Omental fat pad (tissue), 4 donors: Measurements from ENCODE around the gene SPATA31C2. TPM values are rescaled to one million over a fixed set of nuclear protein-coding genes. Genes with fewer than 3 reads are reported as not detected.
A peak's percentile ranks its signal among the peaks of the same experiment; 100 is the strongest.
"Not testable (repeated sequence)": the region's sequence is repeated elsewhere in the genome, so short reads cannot be mapped to it uniquely, and the experiment has no call there.

ENCODE experiments used
- ATAC-seq: fragments of 150-250 bp; one replicate; pipeline ENCODE4 v1.9.1; 2016; ENCODE audit warnings: mild to moderate bottlenecking, moderate library complexity; ENCODE audit not compliant: low FRiP score
- DNase-seq: peaks from one replicate; pipeline ENCODE4 v3.0.0-alpha.2; 2019; ENCODE audit warnings: low spot score
- total RNA-seq, 4 donors: library from RNA; depleted of rRNA; stranded (reverse); fragments of >200 nt; gene quantifications; one replicate each; pipeline ENCODE4 v1.1.0, GENCODE V29; 2016
- TF ChIP-seq, protein P1 (sequence below), 3 donors: fragments of 450-650 bp; IDR thresholded peaks; one replicate each; pipeline ENCODE4 v1.5.1; 2016 to 2017; ENCODE audit warnings: antibody characterized with exemption in 3 of 3, mild to moderate bottlenecking in 3 of 3, moderate library complexity in 2 of 3

Gene SPATA31C2
- total RNA-seq, 4 donors from 2014 or later = not detected

DNA sequence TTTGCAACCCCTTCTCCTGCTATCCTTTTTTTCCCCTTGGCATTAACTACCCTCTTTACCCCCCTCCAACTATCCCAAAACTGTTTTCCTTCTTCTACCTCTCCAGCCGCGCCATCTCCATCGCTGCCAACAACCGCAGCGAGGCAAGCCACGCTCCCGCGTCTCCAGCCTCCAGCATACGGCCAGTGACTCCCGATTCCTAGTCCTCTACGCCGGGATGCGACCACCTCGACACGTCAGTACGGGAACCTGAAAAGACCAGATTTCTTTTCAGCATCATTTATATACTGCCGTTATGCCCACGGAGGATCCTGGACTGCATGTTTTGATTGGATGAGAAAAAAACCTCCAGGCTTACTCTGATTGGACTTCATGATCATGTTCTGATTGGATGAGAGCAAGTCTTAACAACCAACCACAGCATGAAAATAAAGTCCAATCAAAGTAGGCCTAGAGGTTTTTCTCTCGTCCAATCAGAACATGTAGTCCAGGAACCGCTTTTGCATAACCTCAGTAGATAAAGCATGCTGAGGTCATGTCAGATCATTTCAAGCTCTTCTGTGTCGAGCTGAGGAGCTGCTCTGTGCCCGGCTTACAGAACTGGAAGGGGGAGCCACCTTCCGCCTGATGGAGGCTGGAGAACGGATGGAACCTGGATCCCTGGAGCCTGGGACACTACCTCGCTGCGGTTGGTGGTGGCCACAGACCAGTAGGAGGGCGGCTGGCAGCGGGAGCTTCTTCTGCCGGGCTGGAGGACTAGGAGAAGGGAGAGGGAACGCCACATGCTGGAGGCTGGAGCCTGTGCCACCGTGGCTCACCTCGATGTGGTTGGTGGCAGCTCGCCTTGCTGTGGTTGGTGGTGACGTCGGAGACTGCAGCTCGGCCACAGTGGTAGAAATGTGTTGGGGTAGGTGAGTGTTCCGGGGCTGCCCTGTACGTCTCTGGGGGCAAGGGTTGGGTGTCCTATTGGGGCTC lies 24.8 kb downstream of the SPATA31C2 start:
- not testable (repeated sequence) for DNase-seq, ATAC-seq

DNA sequence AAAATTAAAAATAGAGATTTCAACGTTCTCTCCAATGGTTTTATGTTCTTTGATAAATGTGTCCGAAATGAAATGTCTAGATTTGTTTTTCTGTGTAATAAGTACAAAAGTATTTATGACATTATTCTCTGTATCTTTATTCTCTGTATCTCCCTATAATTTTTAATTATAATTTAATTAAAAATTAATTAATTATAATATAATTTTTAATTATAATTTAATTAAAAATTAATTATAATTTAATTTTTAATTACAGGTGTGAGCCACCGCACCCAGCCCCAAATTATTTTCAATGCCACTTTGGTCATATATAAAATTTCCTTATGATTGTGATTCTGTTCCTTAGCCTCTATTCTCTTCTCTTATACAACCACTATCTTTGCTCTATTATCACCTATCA lies 28.2 kb downstream of the SPATA31C2 start:
- TF ChIP-seq, protein P1, sequence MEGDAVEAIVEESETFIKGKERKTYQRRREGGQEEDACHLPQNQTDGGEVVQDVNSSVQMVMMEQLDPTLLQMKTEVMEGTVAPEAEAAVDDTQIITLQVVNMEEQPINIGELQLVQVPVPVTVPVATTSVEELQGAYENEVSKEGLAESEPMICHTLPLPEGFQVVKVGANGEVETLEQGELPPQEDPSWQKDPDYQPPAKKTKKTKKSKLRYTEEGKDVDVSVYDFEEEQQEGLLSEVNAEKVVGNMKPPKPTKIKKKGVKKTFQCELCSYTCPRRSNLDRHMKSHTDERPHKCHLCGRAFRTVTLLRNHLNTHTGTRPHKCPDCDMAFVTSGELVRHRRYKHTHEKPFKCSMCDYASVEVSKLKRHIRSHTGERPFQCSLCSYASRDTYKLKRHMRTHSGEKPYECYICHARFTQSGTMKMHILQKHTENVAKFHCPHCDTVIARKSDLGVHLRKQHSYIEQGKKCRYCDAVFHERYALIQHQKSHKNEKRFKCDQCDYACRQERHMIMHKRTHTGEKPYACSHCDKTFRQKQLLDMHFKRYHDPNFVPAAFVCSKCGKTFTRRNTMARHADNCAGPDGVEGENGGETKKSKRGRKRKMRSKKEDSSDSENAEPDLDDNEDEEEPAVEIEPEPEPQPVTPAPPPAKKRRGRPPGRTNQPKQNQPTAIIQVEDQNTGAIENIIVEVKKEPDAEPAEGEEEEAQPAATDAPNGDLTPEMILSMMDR (IDR thresholded peaks at IDR 0.05) = no peak
- ATAC-seq = no peak
- DNase-seq = no peak

DNA sequence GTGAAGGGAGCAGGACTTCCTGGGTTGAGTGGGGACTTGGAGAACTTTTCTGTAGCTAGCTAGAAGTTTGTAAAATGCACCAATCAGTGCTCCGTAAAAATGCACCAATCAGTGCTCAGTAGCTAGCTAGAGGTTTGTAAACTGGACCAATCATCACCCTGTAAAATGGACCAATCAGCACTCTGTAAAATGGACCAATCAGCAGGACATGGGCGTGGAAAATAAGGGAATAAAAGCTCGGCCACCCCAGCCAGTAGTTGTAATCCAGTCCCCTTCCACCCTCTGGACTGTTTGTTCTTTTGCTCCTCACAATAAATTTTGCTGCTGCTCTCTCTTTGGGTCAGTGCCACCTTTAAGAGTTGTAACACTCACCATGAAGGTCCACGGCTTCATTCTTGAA lies 29.5 kb downstream of the SPATA31C2 start:
- TF ChIP-seq, protein P1 (IDR thresholded peaks at IDR 0.05) = no peak
- ATAC-seq = no peak
- DNase-seq = no peak

DNA sequence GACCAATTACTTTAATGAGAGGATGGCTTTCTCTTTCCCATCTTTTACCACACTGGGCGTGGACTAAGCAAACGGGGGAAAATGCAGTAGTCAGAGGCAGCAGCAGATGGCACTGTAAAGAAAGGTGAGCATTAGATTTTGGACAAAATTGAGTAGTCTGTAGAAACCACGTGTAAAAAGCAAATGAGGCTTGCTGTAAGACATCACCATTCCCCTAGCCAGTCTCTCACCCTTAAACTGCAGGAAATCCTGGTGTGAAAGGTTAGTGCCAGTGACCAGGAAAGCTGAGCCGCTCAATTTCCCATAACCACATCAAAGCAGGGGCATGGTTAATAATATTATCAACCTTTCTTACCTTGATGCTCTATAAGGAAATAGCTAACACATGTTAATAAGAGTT lies 31.8 kb downstream of the SPATA31C2 start:
- TF ChIP-seq, protein P1 (IDR thresholded peaks at IDR 0.05) = no peak
- ATAC-seq (peak; percentile 78), DNase-seq (no peak)

DNA sequence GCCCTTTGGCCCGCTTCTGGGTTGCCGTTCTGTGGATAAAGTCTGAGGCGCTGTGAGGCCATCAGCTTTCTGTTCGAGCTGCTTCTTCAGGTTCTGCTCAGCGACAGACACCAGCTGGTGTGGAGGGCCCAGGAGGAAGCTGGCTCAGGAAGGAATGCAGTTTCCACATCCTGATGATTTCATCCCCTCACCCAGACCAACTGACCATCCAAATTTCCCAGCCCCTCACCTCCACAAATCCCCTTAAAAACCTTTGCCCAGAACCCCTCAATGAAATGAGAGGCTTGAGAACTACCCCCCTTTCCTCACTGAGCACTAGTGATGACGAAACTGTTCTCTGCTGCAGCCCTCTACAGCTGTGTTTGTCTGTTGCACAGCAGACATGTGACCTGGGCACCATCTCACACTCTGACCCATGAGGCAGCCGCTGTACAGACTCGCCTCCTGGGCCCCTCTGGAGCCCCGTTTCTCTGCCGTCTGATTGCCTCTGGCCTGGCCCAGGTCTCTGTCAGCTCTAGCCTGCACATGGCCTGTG lies 45.4 kb downstream of the SPATA31C2 start:
- DNase-seq = no peak
- TF ChIP-seq, protein P1 (IDR thresholded peaks at IDR 0.05) = no peak
- no peak for ATAC-seq

DNA sequence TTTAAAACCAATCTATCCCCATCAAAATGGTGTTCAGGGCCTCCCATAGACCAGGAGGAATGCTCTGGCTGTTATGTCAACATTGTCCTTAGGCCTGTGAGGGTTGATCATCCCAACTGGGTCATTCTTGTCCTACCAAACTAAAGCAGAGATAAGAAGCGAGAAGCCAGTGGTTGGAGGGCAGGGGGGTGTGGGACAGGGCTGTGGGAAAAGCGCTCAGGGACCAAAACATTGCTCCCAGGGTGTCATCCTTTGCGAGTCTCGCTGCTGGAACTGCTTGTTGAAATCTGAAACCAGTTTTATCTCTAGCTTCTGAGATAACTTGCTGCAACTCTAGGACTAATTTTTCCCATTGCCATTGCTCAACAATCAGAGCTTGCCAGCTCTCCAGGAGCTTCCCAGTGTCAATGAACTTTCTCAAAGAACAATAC lies 48.1 kb downstream of the SPATA31C2 start:
- no peak for DNase-seq
- TF ChIP-seq, protein P1 (IDR thresholded peaks at IDR 0.05) = no peak
- peak; percentile 59 for ATAC-seq

DNA sequence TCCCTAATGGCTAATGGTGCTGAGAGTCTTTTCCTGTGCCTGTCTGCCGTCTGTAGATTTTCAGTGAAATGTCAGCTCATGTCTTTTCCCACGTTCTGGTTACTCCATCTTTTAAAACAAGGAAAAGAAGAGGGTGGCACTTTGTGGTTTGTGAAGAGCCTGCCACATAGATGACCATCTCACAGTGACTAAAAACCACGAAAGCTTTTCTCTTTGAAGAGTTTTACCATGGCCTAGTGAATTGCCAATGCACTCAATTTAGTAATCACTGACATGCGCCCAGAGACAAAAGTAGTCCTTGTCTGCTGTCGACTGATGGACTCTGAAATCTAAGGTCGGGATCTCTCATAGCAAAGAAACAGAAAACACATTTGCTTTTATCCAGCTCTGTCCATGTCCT lies 50.4 kb downstream of the SPATA31C2 start:
- ATAC-seq = no peak
- TF ChIP-seq, protein P1 (IDR thresholded peaks at IDR 0.05) = no peak
- DNase-seq = no peak
